GM12865 (cell line): ENCODE results near the gene MEF2D.

Source experiments
- DNase-seq: peaks from one replicate; pipeline ENCODE4 v3.0.0; 2010; ENCODE audit warnings: low read depth
- H3K4me3 ChIP-seq: 2 replicates; pipeline ENCODE4 v1.5.1; 2011; ENCODE audit warnings: mild to moderate bottlenecking, low read depth, low read length, control low read depth
- TF ChIP-seq, protein P1 (sequence below): IDR thresholded peaks from 2 replicates; pipeline ENCODE4 v1.5.1; 2011; ENCODE audit warnings: low read length, control low read depth, low read depth, inconsistent platforms; ENCODE audit not compliant: insufficient read depth; ENCODE audit errors: missing control alignments

MEF2D gene

DNA sequence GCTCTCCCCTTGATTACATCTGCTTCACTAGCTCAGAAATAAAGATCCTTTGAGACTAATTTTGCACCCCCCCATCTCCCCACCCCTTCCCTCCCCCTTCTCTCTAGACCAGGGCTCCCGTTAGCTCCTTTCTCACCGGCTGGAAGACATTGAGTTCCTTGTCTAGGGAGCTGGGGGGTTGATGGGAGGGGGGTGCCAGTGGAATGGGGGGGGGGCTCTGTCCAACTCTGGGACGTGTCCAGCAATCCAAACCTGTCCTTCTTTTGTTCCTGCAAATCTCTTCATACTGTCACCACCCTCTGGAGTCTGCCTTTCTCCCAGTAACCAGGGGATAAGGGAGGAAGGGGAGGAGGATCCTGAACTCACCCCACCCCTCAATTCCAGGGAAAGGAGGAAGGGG lies 69.7 kb downstream of the MEF2D start:
- no peak for DNase-seq
- no peak overlapping the region for H3K4me3 ChIP-seq
- TF ChIP-seq, protein P1, sequence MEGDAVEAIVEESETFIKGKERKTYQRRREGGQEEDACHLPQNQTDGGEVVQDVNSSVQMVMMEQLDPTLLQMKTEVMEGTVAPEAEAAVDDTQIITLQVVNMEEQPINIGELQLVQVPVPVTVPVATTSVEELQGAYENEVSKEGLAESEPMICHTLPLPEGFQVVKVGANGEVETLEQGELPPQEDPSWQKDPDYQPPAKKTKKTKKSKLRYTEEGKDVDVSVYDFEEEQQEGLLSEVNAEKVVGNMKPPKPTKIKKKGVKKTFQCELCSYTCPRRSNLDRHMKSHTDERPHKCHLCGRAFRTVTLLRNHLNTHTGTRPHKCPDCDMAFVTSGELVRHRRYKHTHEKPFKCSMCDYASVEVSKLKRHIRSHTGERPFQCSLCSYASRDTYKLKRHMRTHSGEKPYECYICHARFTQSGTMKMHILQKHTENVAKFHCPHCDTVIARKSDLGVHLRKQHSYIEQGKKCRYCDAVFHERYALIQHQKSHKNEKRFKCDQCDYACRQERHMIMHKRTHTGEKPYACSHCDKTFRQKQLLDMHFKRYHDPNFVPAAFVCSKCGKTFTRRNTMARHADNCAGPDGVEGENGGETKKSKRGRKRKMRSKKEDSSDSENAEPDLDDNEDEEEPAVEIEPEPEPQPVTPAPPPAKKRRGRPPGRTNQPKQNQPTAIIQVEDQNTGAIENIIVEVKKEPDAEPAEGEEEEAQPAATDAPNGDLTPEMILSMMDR, result no peak

DNA sequence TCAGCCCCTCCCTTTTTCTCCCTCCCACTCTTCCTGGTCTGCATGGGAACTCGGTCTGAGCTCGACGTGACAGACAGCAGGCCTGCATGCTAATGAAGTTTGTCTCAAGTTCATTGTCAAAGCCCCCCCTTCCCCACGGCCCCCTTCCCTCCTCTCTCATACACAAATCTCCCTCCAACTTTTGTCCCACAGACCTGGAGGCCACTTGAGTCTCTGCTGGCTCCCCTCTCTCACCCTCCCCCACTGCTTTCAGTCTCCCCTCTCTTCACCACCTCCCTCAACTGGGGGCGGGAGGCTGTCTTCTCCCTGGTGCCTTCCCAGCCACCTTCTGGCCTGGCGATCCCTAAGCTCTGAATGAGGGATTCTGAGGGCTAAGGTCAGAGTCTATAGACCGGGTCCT lies 70.3 kb downstream of the MEF2D start:
- no peak overlapping the region for H3K4me3 ChIP-seq
- no peak for DNase-seq
- TF ChIP-seq, protein P1, result no peak

DNA sequence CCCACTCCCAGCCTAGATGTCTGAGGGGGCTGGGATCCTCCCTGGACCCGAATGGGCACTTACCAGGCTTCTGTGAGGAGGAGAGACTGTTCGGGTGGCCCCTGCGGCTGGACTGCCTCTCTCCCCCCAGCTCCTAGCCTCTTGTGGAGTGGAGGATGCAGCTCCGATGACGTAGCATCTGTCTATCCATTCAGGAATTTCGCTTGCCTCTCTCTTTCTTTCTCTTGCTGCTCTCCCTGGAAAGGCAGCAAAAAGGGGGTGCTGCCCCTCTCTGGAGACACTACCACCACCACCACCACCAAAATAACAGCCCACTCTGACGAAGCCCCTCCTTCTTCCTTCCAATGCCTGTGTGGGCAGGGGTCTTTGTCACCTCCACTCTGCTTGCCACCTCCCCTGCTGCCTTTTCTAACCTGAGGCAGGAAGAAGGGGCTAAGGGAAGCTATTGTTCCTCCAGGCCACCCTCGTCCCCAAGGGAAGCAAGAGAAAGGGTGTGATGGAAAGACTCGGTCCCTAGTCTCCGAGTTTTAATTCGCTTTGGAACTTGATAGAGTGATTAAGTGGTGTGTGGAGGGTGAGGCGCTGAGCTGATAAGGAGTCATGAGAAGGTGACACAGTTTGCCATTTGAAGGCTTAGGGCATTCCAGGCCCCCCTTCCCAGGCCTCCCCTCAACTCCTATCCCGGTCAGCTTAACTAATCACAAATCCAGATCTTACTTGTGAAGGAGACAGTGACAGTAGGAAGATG lies 71.1 kb downstream of the MEF2D start:
- DNase-seq, result no peak
- H3K4me3 ChIP-seq, result no peak overlapping the region
- TF ChIP-seq, protein P1, result no peak

DNA sequence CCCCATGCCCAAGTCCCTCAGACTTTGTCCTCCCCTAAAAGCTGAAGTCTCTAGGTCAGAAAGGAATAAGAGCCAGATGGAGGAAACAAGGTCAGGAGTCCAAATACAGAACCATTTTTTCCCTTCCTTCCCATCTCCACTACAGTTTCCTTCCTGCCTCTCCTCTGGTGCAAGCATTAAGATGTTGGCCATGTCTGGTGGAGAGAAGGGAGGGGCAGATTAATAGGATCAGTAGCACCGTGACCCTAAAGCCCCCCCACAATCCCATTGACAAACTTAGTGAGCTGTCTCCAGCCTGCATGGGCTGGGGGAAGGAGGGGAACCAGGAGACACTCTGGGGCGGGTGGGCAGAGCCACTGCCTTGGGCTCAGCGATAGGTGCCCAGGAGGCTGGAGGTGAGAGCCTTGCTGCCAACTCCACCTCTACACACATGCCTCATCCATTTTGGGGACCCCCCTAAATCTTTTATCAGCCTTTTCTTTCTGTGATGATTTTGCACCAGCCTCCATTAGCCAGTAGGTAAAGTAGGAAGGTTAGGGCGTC lies 71.8 kb downstream of the MEF2D start:
- TF ChIP-seq, protein P1, result no peak
- H3K4me3 ChIP-seq, result no peak overlapping the region
- no peak for DNase-seq

DNA sequence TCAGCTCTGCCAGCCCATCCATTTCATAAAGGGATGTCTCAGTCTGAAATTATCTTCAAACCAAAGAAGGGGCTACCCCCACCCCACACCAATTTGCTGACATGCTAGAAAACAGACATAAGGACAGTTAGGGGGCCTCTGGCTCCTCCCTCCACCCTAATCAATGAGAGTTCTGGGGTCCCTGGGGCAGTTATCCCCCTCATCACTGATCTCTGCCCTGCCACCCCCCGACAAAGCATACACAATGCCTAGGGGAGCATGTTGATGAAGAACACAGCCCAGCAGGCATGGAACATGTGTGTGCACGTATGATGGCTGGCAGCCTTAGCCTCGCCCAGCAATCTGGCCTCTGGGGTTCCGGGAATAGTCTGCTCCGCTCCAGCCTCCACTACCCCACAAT lies 72.6 kb downstream of the MEF2D start:
- no peak for DNase-seq
- H3K4me3 ChIP-seq, result no peak overlapping the region
- TF ChIP-seq, protein P1, result no peak

DNA sequence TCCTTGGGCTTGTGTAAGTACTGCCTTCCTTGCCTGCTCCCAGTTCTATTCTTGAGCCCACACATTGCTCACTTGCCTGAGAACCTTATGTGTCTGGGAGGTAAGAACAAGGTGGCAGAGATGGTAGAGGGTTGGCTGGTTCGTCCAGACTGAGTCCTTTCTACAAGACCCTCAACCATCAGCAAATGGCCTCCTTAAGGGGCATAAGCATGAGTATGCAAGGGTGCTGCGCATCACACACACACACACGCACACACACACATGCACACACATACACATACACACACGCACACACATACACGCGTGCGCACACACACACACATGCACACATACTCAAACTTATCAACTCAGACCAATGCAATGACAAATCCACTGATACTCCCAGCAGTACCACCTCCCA lies 74.6 kb downstream of the MEF2D start:
- DNase-seq, result no peak
- H3K4me3 ChIP-seq, result no peak overlapping the region
- TF ChIP-seq, protein P1, result no peak
